GM12873 (cell line): ENCODE results near the gene SEMA4D.

Experiments used
- CTCF ChIP-seq: IDR thresholded peaks from 2 replicates; pipeline ENCODE4 v1.5.1; 2012; ENCODE audit warnings: low read depth, mild to moderate bottlenecking, moderate library complexity, low read length, control low read depth; ENCODE audit not compliant: insufficient read depth; ENCODE audit errors: missing control alignments

Gene SEMA4D

GRCh38 chr9:89356782-89357181, 141.1 kb downstream of the SEMA4D start:
- TF ChIP-seq CTCF, result no peak

GRCh38 chr9:89354471-89354870, 143.4 kb downstream of the SEMA4D start:
- no peak for TF ChIP-seq CTCF

- TF ChIP-seq CTCF, result no peak
Observed at GRCh38 chr9:89353989-89354388, 143.9 kb downstream of the SEMA4D start.

- TF ChIP-seq CTCF, result no peak
Observed at GRCh38 chr9:89352874-89353649, 144.9 kb downstream of the SEMA4D start.

- TF ChIP-seq CTCF, result no peak
Observed at GRCh38 chr9:89352451-89352850, 145.5 kb downstream of the SEMA4D start.

- TF ChIP-seq CTCF, result no peak
Observed at GRCh38 chr9:89351584-89352300, 146.2 kb downstream of the SEMA4D start.

GRCh38 chr9:89350988-89351557, 146.8 kb downstream of the SEMA4D start:
- no peak for TF ChIP-seq CTCF
